NCI-H146 treated with DMSO at 0.1 percent for 48 hours (cell line): ENCODE data around the gene GPC5.
"Not testable (repeated sequence)": the region's sequence is repeated elsewhere in the genome, so short reads cannot be mapped to it uniquely, and the experiment has no call there.

Experiments used
- DNase-seq: peaks from one replicate; lab custom pipeline; 2025; ENCODE audit not compliant: unreplicated experiment; lab: John Stamatoyannopoulos, UW

The GPC5 gene

DNA sequence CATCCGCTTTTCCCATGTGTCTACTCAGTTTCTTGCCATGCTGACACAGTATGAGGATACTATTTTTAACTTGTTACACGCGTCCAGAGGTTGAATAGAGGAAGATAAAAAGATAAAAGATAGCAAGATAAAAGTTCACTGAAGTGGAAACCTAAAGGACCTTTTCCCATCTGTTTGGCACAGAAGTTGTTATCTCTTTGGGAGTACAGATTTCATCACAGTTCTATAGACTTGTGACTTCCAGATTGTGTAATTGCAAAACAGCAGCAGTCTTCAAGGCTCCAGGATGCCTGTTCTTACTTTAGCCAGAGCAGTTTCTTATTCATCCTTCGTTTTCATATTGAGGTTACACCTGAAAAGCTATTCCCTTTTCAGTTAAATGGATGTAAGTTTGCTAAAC lies 369.2 kb downstream of the GPC5 start:
- no peak for DNase-seq

DNA sequence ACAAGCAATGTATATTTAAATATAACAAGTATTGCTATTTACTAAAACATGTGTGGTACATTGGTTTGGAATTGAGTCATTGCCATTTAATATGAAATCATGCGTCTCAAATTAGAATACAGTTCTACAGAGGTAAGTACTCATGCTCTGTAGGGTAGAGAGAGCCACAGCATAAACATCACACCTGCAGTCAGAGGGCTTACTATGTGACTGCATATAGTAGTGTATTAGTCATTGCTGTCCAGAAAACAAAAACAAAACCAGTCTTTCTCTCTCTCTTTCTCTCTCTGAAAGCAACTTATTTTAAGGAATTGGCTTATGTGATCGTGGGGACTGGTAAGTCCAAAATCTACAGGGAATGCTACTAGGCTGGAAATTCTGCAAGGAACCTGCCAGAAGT lies 370.3 kb downstream of the GPC5 start:
- DNase-seq: no peak

- no peak for DNase-seq
Measured at GRCh38 chr13:91771229-91771628, 372.8 kb downstream of the GPC5 start.

DNA sequence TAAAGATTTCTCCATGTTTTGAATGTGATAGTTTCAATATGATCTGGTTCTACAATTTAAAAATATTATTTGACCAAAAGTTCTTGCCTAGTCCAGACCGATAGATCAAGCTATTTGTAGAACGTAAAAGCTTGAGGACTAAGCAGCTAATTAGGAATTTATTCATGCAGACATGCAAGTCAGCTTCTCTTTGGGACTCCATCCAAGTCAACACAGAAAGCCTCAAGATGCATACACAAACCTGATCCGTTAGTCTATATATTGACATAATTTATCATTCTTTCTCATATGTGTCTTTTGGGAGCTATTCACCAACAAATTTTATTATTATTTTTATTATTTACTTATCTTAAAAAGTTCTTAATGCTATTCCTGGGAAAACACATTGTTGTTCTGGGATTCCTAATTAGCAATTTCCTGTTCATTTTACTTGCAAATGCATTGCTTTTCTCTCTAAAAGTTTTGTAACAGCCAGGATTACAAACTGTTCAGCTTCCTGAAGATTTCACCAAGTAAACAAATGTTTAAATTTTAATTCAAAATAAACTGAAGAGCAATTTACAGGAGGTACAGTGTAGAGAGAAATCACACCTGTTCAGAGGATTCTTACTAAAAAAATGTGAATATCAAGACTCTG lies 375.3 kb downstream of the GPC5 start:
- no peak for DNase-seq

GRCh38 chr13:91774397-91774796 lies 376.0 kb downstream of the GPC5 start:
- DNase-seq: no peak

DNA sequence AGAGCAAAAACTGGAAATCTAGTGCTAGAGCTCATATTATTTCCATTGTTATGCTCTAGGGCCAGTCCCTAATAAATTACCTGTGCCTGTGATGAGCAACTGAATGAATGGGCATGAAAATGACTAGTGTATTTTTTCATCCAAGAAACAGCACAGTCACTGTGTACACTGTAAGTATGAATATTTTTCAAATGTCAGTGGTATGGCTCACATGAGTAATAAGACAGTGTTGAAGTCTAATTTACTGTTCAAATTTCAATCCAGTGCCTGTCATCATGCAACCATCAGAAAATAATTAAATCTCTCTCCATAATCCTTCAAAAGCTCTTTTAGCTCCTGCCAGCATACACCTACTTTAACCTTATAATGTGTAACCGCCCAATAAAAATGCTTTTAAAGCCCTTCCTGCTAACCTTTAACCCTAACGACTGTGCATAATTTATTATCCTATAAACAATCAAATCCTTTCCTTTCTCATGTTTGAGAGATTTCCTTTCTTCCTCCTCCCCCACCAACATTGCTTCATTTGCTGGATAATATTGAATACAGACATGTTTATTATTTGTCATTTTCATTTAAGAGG lies 378.3 kb downstream of the GPC5 start:
- DNase-seq: no peak

DNA sequence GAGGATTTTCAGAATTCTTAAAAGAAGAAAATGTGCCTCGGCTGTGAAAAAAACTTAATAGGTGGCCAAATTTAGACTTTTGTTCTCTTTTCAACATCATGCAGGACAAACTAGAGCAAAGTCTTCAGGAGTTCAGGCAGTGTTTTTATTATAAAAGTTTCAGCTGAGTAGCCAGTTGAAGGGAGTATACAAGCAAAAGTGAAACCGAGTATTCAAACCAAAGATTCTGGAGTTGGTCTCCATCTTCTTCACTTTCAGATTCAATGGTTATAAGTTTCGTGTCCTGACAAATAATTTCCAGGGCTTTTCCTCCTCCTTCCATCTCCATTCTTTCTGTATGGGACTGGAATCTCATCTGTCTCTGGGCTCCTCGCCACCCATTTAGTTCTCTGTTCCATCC lies 379.7 kb downstream of the GPC5 start:
- DNase-seq: no peak

GRCh38 chr13:91781982-91782691 lies 383.7 kb downstream of the GPC5 start:
- DNase-seq: not testable (repeated sequence)

- no peak for DNase-seq
Measured at GRCh38 chr13:91785431-91786119, 387.2 kb downstream of the GPC5 start.

DNA sequence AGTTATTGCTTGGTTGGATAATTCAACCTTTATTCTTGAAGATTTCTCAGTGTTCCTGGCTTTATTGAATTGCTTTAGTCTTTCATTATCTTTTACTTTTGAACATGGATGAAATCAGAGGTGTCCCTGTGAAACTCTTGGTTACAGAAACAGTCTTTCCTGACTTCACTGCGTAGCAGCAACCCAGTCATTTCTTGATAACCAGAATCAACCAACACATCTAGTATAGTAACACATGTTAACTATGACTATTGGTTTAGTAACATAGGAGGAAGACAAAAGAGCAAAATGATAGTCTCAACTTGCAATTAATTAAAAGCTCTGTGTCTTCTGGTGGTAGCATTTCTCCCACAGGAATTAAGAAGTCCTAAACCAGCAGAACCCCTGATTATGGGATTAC lies 393.6 kb downstream of the GPC5 start:
- no peak for DNase-seq

DNA sequence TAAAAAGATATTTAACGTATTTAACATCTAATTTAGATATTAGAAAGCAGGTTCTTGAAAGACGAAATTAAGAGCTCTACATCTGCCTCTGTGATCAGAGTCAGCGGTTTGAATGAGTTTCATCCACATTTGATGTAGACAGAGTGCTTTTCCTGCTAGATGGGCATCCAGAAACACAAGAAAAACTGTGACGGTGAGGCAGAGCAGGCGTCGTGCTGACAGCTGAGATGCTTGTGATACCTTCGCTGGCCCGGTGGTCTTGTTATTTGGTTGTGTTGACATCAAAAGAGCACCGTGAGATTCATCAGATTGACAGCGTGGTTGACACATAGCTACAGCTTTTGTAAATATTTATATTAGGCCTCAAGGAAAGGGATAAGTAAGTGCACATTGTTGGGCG lies 399.1 kb downstream of the GPC5 start:
- no peak for DNase-seq

DNA sequence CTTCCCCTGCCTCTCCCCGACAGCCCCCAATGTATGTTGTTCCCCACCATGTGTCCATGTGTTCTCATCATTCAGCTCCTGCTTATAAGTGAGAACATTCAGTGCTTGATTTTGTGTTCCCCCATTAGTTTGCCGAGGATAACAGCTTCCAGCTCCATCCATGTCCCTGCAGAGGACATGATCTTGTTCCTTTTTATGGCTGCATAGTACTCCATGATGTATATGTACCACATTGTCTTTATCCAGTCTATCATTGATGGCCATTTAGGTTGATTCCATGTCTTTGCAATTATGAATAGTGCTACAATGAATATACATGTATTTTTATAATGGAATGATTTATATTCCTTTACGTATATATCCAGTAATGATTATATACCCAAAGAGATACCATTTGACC lies 399.9 kb downstream of the GPC5 start:
- not testable (repeated sequence) for DNase-seq

DNA sequence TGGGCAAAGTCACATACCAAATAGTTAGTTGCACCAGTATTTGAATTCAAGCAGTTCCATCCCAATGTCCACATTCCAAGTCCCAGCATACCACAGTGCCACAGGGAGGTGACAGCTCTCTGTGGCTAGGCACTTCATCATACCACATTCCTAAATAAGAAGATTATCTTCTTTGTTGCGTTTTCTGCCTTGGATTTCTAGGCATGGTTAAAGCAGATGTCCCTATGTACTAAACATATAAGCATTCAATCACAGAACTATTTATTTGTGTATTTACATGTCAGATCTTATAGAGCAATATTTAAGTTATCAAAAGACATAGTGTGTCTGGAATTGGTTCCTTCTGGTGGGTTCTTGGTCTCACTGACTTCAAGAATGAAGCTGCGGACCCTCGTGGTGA lies 403.4 kb downstream of the GPC5 start:
- not testable (repeated sequence) for DNase-seq

GRCh38 chr13:91802957-91803356 lies 404.5 kb downstream of the GPC5 start:
- no peak for DNase-seq

DNA sequence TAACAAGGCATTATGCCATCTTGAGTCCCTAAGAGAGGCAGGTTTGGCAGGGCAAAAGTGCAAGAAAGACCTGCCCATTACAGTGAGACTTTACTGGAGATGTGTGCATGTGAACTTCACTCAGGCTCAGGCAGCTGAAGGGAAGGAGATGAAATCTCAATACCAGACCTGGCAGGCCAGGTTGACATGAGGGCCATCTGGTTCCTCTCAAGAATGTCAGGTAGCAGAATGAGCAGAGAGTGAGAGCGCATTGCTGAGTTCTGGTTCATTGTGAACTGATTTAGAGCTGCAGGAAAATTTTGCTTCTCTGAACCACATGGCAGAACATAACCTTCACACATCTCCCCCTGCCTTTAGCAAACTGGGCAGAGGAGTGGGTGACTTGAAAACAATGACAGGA lies 406.3 kb downstream of the GPC5 start:
- no peak for DNase-seq

- DNase-seq: no peak
Measured at GRCh38 chr13:91805605-91806004, 407.2 kb downstream of the GPC5 start.

GRCh38 chr13:91809161-91809560 lies 410.7 kb downstream of the GPC5 start:
- DNase-seq: no peak

DNA sequence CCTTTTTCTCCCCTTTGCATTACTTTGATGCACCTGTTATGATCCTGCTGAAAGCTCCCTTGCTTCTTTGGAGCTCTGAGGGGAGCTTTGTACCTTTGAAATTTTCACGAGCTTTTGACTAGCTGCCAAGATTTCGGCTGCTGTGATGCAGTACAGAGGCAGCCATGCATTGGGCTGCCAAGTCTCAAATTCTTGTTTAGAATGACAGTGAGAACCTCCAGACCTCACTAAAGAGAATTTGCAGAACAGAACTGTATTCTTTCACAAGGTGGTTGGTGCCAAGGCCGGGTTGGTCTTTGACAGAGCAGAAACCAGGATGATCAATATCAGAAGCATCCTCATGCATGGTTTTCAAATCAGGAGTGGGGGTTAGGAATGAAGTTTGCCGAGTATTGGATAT lies 414.8 kb downstream of the GPC5 start:
- DNase-seq: no peak

DNA sequence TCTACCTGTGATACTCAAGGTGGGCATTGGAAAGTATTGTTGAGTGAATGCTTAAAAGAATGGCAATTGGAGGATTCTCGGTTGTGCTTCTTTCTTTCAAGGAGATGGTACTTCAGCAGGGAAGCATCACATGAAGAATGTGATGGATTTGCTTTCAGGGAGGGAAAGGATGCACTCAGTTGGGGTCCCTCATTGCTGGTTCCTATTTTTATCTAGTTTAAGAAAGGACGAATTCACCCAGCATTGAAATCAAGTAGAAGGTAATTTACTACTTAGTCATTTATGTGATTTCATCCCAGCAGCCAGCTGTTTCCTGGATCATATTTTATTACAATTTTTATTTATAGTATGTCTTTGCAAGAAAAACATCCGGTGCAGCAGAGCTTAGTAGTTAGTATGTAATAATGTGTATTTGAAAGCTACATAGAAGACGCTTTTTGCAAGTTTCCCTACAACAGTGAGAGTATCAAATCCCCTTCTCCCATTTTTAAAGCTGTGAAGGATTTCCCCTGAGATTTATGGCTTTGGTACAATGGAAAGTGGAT lies 417.9 kb downstream of the GPC5 start:
- DNase-seq: no peak

GRCh38 chr13:91817250-91817649 lies 418.8 kb downstream of the GPC5 start:
- peak; percentile 7 for DNase-seq

- no peak for DNase-seq
Measured at GRCh38 chr13:91824416-91824815, 426.0 kb downstream of the GPC5 start.

DNA sequence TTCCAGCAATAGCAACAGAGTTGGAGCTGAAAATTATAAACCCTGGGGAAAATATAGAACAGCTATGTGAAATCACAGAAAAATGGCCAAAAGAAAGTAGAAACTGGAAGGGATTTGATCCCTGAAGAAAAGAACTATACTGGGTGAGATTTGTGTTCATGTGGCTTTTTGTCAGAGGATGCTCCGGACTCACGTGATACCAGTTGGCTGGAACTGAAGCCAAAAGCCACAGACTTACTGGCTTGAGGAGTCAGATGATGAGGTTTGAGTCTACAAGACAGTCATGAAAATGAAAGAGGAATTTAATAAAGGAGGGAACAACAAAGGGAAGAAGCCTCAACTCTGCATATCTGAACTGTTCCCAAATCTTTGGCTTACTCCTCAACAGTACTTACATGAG lies 427.1 kb downstream of the GPC5 start:
- no peak for DNase-seq
